ENCODE measurements around the gene CRNN.

GRCh38 chr1:152398812-152399698, 15.0 kb downstream of the CRNN start:
- no peak for TF ChIP-seq JUNB (IDR thresholded peaks at IDR 0.05)
- no peak for TF ChIP-seq JUND (IDR thresholded peaks at IDR 0.05; ENCODE audit: low read depth, low read length)
- no peak for TF ChIP-seq ZNF24 (IDR thresholded peaks at IDR 0.05)
- no peak for TF ChIP-seq ATF2 (IDR thresholded peaks at IDR 0.05; ENCODE audit: low read length)
- no peak for TF ChIP-seq FOXK2 (IDR thresholded peaks at IDR 0.05)
- no peak for TF ChIP-seq HDAC6 (IDR thresholded peaks at IDR 0.05; ENCODE audit: unreplicated experiment)
- TF ChIP-seq EZH2 (IDR thresholded peaks at IDR 0.05; ENCODE audit: borderline replicate concordance, control insufficient read depth, low read depth, low read length) = no peak
- no peak for TF ChIP-seq RCOR1 (conservative IDR thresholded peaks at IDR 0.05; ENCODE audit: low read depth, low read length)
- TF ChIP-seq SUZ12 (IDR thresholded peaks at IDR 0.05; ENCODE audit: unreplicated experiment) = no peak
- peak; percentile 38 to 53 (median 51); a peak in 5 of 6 replicates for TF ChIP-seq CTCF (IDR thresholded peaks at IDR 0.05 in 2 of 3, conservative IDR thresholded peaks at IDR 0.05 in 1 of 3; ENCODE audit: control insufficient read depth in 2 of 3, extremely low read depth in 1 of 3, insufficient read depth in 1 of 3, low read depth in 3 of 3, low read length in 3 of 3)
- TF ChIP-seq ZBTB4 (CRISPR knock-in tag; IDR thresholded peaks at IDR 0.05) = no peak
- TF ChIP-seq USF2 (IDR thresholded peaks at IDR 0.05; ENCODE audit: borderline replicate concordance, low read depth, low read length) = no peak
- TF ChIP-seq ETV6 (conservative IDR thresholded peaks at IDR 0.05 in 1 of 2, IDR thresholded peaks at IDR 0.05 in 1 of 2; ENCODE audit: borderline replicate concordance in 1 of 2, low read depth in 1 of 2) = no peak

Measured in GM12878 (cell line).